Naive B cell (primary cell): ENCODE data around the gene ZNF652. TPM values are rescaled to one million over a fixed set of nuclear protein-coding genes. Genes with fewer than 3 reads are reported as not detected.
"Not testable (repeated sequence)": the region's sequence is repeated elsewhere in the genome, so short reads cannot be mapped to it uniquely, and the experiment has no call there.

Experiments used
- ATAC-seq, 2 donors: fragments of 150-1000 bp; cut with Tn5 transposase; 2 replicates each; pipeline ENCODE4 v1.10.0; 2021; ENCODE audit warnings: low read depth in 2 of 2, mild to moderate bottlenecking in 2 of 2, moderate library complexity in 2 of 2
- DNase-seq: peaks from one replicate; pipeline ENCODE4 v3.0.0; 2022
- H3K27ac Mint-ChIP-seq, 6 donors: one replicate each; pipeline ENCODE4 v1.8.0; 2020 to 2022; ENCODE audit warnings: mild to moderate bottlenecking in 6 of 6, mixed read lengths in 6 of 6, moderate library complexity in 5 of 6, inconsistent platforms in 2 of 6
- H3K27me3 Mint-ChIP-seq, 3 donors: one replicate each; pipeline ENCODE4 v1.8.0; 2021 to 2022; ENCODE audit warnings: mixed read lengths in 3 of 3, mild to moderate bottlenecking in 1 of 3
- H3K36me3 Mint-ChIP-seq, 2 donors: one replicate each; pipeline ENCODE4 v1.8.0; 2020 to 2022; ENCODE audit warnings: mixed read lengths in 2 of 2, inconsistent platforms in 1 of 2, mild to moderate bottlenecking in 1 of 2
- H3K4me1 Mint-ChIP-seq, 3 donors: one replicate each; pipeline ENCODE4 v1.8.0; 2020 to 2022; ENCODE audit warnings: mixed read lengths in 3 of 3, inconsistent platforms in 1 of 3, mild to moderate bottlenecking in 1 of 3, moderate library complexity in 1 of 3
- H3K4me3 Mint-ChIP-seq, 8 donors: one replicate each; pipeline ENCODE4 v1.8.0; 2020 to 2022; ENCODE audit warnings: mild to moderate bottlenecking in 8 of 8, mixed read lengths in 8 of 8, moderate library complexity in 8 of 8, inconsistent platforms in 2 of 8
- H3K9me3 Mint-ChIP-seq, 7 donors: one replicate each; pipeline ENCODE4 v1.8.0; 2020 to 2022; ENCODE audit warnings: mixed read lengths in 7 of 7, mild to moderate bottlenecking in 5 of 7, inconsistent platforms in 2 of 7, moderate library complexity in 1 of 7
- polyA plus RNA-seq, 6 donors: library from polyadenylated mRNA; unstranded; fragments of 300-500 nt; fragmentation: Illumina TruSeq; gene quantifications; one replicate each; pipeline ENCODE4 v1.2.3, GENCODE V29; 2021; ENCODE audit warnings: low read depth in 6 of 6

Gene ZNF652
- polyA plus RNA-seq, 6 donors from 2014 or later, result 16.9 to 38.2 (median 33.7) TPM

GRCh38 chr17:49381033-49381432, 19.0 kb upstream of the ZNF652 start:
- no peak for DNase-seq
- no peaks in the 10 kb centered on the region for H3K27me3 Mint-ChIP-seq
- peaks cover 46 to 67% (median 62%) of the 10 kb centered on the region in 3 donors for H3K4me1 Mint-ChIP-seq
- ATAC-seq, result no peak
- peaks cover 0 to 9% (median 5%) of the 10 kb centered on the region in 7 donors for H3K9me3 Mint-ChIP-seq
- peak overlapping the region in 4 of 6 donors; percentile 40 to 94 (median 63) for H3K27ac Mint-ChIP-seq
- peaks cover 10 to 16% of the 10 kb centered on the region in 2 donors for H3K36me3 Mint-ChIP-seq
- H3K4me3 Mint-ChIP-seq, result peak overlapping the region in 3 of 8 donors; percentile 22 to 73 (median 31)

- Mint-ChIP-seq H3K36me3 (peaks cover 10 to 16% of the 10 kb centered on the region in 2 donors), H3K27ac (peak overlapping the region in 1 of 6 donors; percentile 83)
Observed at GRCh38 chr17:49379926-49380325, 17.9 kb upstream of the ZNF652 start.

GRCh38 chr17:49378311-49378710, 16.3 kb upstream of the ZNF652 start:
- Mint-ChIP-seq H3K9me3 (peaks cover 0 to 7% (median 5%) of the 10 kb centered on the region in 7 donors), H3K27ac (peak overlapping the region in 3 of 6 donors; percentile 57 to 89 (median 63)), H3K27me3 (no peaks in the 10 kb centered on the region), H3K4me1 (peaks cover 52 to 68% (median 64%) of the 10 kb centered on the region in 3 donors), H3K4me3 (no peak overlapping the region), H3K36me3 (peaks cover 9 to 10% of the 10 kb centered on the region in 2 donors)
- ATAC-seq (no peak), DNase-seq (no peak)

More at GRCh38 chr17:49379926-49380325, 17.9 kb upstream of the ZNF652 start:
- Mint-ChIP-seq H3K4me1 (peaks cover 48 to 69% (median 60%) of the 10 kb centered on the region in 3 donors), H3K9me3 (peaks cover 0 to 9% (median 5%) of the 10 kb centered on the region in 7 donors), H3K27me3 (no peaks in the 10 kb centered on the region), H3K4me3 (peak overlapping the region in 1 of 8 donors; percentile 19)
- ATAC-seq (no peak), DNase-seq (no peak)

GRCh38 chr17:49375544-49375943, 13.5 kb upstream of the ZNF652 start:
- Mint-ChIP-seq H3K27me3 (no peaks in the 10 kb centered on the region), H3K4me3 (no peak overlapping the region), H3K4me1 (peaks cover 51 to 69% (median 65%) of the 10 kb centered on the region in 3 donors), H3K27ac (peak overlapping the region in 1 of 6 donors; percentile 38), H3K36me3 (peaks cover 9 to 10% of the 10 kb centered on the region in 2 donors), H3K9me3 (peaks cover 0 to 7% (median 5%) of the 10 kb centered on the region in 7 donors)
- no peak for ATAC-seq
- DNase-seq, result no peak

- Mint-ChIP-seq H3K4me1 (peaks cover 50 to 79% (median 74%) of the 10 kb centered on the region in 3 donors), H3K36me3 (no peaks in the 10 kb centered on the region), H3K4me3 (peak overlapping the region in 5 of 8 donors; percentile 53 to 83 (median 76)), H3K9me3 (no peaks in the 10 kb centered on the region), H3K27ac (peak overlapping the region in 4 of 6 donors; percentile 22 to 89 (median 76)), H3K27me3 (no peaks in the 10 kb centered on the region)
- ATAC-seq (no peak), DNase-seq (no peak)
Observed at GRCh38 chr17:49373115-49373514, 11.1 kb upstream of the ZNF652 start.

GRCh38 chr17:49372425-49372824, 10.4 kb upstream of the ZNF652 start:
- Mint-ChIP-seq H3K36me3 (no peaks in the 10 kb centered on the region), H3K4me1 (peaks cover 52 to 79% (median 73%) of the 10 kb centered on the region in 3 donors), H3K4me3 (peak overlapping the region; percentile 45 to 88 (median 70)), H3K9me3 (no peaks in the 10 kb centered on the region), H3K27me3 (no peaks in the 10 kb centered on the region), H3K27ac (peak overlapping the region; percentile 56 to 94 (median 88))
- ATAC-seq (peak; percentile 99), DNase-seq (peak; percentile 35)

GRCh38 chr17:49370971-49371834, 9.2 kb upstream of the ZNF652 start:
- H3K27me3 Mint-ChIP-seq, result no peaks in the 10 kb centered on the region
- H3K36me3 Mint-ChIP-seq, result no peaks in the 10 kb centered on the region
- DNase-seq, result no peak
- peaks cover 49 to 72% (median 64%) of the 10 kb centered on the region in 3 donors for H3K4me1 Mint-ChIP-seq
- H3K4me3 Mint-ChIP-seq, result peak overlapping the region in 6 of 8 donors; percentile 9 to 73 (median 33)
- H3K27ac Mint-ChIP-seq, result peak overlapping the region in 5 of 6 donors; percentile 22 to 92 (median 54)
- no peaks in the 10 kb centered on the region for H3K9me3 Mint-ChIP-seq
- no peak for ATAC-seq

- Mint-ChIP-seq H3K9me3 (no peaks in the 10 kb centered on the region), H3K27ac (peak overlapping the region in 3 of 6 donors; percentile 56 to 67 (median 57)), H3K4me3 (no peak overlapping the region), H3K27me3 (no peaks in the 10 kb centered on the region), H3K4me1 (peaks cover 49 to 79% (median 66%) of the 10 kb centered on the region in 3 donors), H3K36me3 (no peaks in the 10 kb centered on the region)
- DNase-seq (no peak), ATAC-seq (no peak)
Observed at GRCh38 chr17:49369760-49370159, 7.7 kb upstream of the ZNF652 start.

- H3K27me3 Mint-ChIP-seq, result no peaks in the 10 kb centered on the region
- H3K4me3 Mint-ChIP-seq, result no peak overlapping the region
- no peak for ATAC-seq
- H3K27ac Mint-ChIP-seq, result peak overlapping the region in 2 of 6 donors; percentile 26 to 66
- peaks cover 45 to 75% (median 66%) of the 10 kb centered on the region in 3 donors for H3K4me1 Mint-ChIP-seq
- H3K36me3 Mint-ChIP-seq, result no peaks in the 10 kb centered on the region
- no peak for DNase-seq
- H3K9me3 Mint-ChIP-seq, result no peaks in the 10 kb centered on the region
Observed at GRCh38 chr17:49369089-49369488, 7.0 kb upstream of the ZNF652 start.

- peak overlapping the region in 3 of 8 donors; percentile 34 to 76 (median 76) for H3K4me3 Mint-ChIP-seq
- H3K27ac Mint-ChIP-seq, result peak overlapping the region in 4 of 6 donors; percentile 28 to 73 (median 68)
- no peak for DNase-seq
- no peaks in the 10 kb centered on the region for H3K9me3 Mint-ChIP-seq
- peaks cover 34 to 58% (median 50%) of the 10 kb centered on the region in 3 donors for H3K4me1 Mint-ChIP-seq
- H3K36me3 Mint-ChIP-seq, result no peaks in the 10 kb centered on the region
- ATAC-seq, result no peak
- H3K27me3 Mint-ChIP-seq, result no peaks in the 10 kb centered on the region
Observed at GRCh38 chr17:49365667-49366066, 3.6 kb upstream of the ZNF652 start.

- not testable (repeated sequence) for H3K27me3 Mint-ChIP-seq, H3K9me3 Mint-ChIP-seq, H3K36me3 Mint-ChIP-seq, DNase-seq, ATAC-seq
- peak overlapping the region in 3 of 6 donors; percentile 60 to 70 (median 67) for H3K27ac Mint-ChIP-seq
- peaks cover 35 to 58% (median 50%) of the 10 kb centered on the region in 3 donors for H3K4me1 Mint-ChIP-seq
- peak overlapping the region in 1 of 8 donors; percentile 76 for H3K4me3 Mint-ChIP-seq
Observed at GRCh38 chr17:49365126-49365525, 3.1 kb upstream of the ZNF652 start.

GRCh38 chr17:49364119-49364518, 2.1 kb upstream of the ZNF652 start:
- no peaks in the 10 kb centered on the region for H3K27me3 Mint-ChIP-seq
- H3K27ac Mint-ChIP-seq, result no peak overlapping the region
- peaks cover 42 to 57% (median 51%) of the 10 kb centered on the region in 3 donors for H3K4me1 Mint-ChIP-seq
- no peak for DNase-seq
- H3K4me3 Mint-ChIP-seq, result peak overlapping the region in 1 of 8 donors; percentile 14
- no peak for ATAC-seq
- no peaks in the 10 kb centered on the region for H3K9me3 Mint-ChIP-seq
- no peaks in the 10 kb centered on the region for H3K36me3 Mint-ChIP-seq

- peaks cover 51 to 57% (median 54%) of the 10 kb centered on the region in 3 donors for H3K4me1 Mint-ChIP-seq
- peak overlapping the region in 3 of 6 donors; percentile 72 to 97 (median 92) for H3K27ac Mint-ChIP-seq
- peak overlapping the region in 5 of 8 donors; percentile 59 to 96 (median 93) for H3K4me3 Mint-ChIP-seq
- no peaks in the 10 kb centered on the region for H3K9me3 Mint-ChIP-seq
- no peaks in the 10 kb centered on the region for H3K27me3 Mint-ChIP-seq
- DNase-seq, result no peak
- no peaks in the 10 kb centered on the region for H3K36me3 Mint-ChIP-seq
- no peak for ATAC-seq
Observed at GRCh38 chr17:49363251-49363650, 1.2 kb upstream of the ZNF652 start.
